Muscle of arm (tissue), 12 donors: ENCODE results near the gene IL1RL1. TPM values are rescaled to one million over a fixed set of nuclear protein-coding genes. Genes with fewer than 3 reads are reported as not detected.
"Not testable (repeated sequence)": the region's sequence is repeated elsewhere in the genome, so short reads cannot be mapped to it uniquely, and the experiment has no call there.

Source experiments
- DNase-seq: peaks from one replicate; pipeline ENCODE4 v3.0.0-alpha.2; 2013
- polyA plus RNA-seq, 12 donors: library from polyadenylated mRNA; unstranded; fragments of 120-200 nt; gene quantifications; one replicate each; pipeline ENCODE4 v1.2.1, GENCODE V29; 2013; ENCODE audit not compliant: insufficient read length in 12 of 12

IL1RL1 gene
- polyA plus RNA-seq, 12 donors = 0.11 to 1.9 (median 0.33) TPM; not detected in 2

DNA sequence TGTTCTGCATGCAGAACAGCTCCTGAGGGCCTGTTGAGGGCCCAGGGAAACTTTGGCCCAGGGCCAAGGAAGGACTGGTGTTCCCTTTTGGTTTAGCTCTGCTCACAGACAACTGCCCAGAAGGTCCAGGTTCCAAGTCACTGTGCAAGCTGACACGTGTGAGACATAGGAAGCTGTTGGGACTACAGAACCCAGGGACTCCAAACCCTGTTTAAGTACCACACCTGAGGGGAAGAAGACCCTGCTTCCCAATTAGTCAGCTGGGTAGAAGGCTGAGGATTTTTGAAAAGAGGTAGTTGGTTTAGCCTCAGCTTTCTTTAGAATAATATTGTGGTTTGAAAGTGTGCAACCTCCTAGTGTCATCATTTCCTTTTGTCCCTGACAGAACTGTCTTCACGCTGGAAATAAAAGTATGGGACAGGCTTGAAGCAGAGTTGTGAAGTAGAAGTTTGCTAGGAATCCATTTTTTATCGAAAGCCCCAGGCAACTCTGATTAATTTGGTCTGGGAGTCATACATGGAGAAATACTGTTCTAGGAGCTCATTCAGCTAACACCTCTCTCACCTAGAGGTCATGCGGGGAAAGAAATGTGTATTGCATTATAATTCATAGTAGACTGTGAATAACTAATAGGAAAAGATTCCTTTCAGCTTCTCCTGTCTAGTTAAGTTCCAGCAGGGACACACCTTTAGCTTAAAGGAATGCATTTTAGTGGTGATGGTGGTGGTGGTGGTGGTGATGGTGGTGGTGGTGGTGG, 19.9 kb upstream of the IL1RL1 start:
- DNase-seq = no peak

- DNase-seq = no peak
Measured at GRCh38 chr2:102294802-102295489, 16.4 kb upstream of the IL1RL1 start.

- DNase-seq = no peak
Measured at GRCh38 chr2:102295566-102295965, 15.8 kb upstream of the IL1RL1 start.

GRCh38 chr2:102296449-102296848, 14.9 kb upstream of the IL1RL1 start:
- DNase-seq = no peak

DNA sequence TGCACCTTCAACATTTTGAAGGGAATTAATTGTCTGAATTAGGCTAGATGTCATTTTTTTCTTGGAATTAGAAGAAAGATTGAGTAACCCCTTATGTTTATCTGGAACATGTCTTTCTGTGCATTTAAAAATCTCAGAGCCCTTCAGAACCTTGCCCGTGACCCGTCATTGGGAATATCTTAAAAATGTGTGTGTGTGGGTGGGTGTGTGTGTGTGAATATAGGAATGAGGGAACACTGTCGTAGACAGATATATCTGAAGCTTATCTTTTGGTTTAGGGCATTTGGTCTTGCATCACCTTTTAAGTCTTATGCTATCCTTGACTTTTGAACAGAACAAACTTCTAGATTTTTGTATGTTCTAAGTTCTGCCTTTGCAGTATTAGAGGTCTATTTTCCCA, 13.5 kb upstream of the IL1RL1 start:
- no peak for DNase-seq

DNA sequence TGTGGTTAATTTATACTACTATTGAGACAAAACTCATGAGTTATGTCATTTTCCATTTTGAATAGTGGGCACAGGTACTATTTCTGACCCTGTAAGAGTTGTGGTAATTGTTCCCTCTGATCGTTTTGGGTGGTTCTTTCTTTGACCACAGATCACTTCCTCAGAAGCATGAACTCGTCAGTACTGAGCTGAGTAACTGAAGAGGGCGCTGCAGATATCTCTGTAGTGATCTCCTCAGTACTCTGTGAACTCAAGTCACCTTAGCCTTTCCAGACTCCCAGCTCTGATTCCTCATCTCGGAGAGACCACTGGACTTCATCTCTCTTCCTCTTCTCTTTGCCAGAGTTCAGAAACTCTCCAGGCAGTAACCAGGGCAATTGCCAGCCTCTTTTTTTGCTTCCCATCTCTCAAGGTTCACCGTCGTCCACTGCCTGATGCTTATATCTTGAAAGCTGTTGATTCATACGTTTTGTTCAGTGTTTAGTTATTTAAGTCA, 9.4 kb upstream of the IL1RL1 start:
- no peak for DNase-seq

GRCh38 chr2:102302458-102302857, 8.9 kb upstream of the IL1RL1 start:
- DNase-seq = no peak

GRCh38 chr2:102303589-102303988, 7.8 kb upstream of the IL1RL1 start:
- DNase-seq = no peak

DNA sequence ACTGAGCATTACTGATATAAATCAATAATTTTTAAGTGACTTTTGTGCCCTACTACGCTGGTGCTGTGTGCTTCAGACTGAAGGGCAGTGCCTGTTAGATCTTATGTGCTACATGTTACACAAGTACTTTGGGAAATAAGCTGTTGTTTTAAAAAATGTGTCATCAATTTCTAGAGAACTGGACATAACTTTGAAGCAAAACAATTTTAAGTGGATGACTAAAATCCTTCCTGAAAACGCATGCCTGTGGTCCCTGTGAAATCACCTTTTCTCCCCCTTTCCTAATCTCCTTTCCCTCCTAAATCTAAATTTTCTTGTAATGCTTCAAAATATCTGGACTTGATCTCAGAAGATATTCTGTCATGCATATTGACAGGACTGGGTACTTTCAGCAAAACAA, 7.1 kb upstream of the IL1RL1 start:
- no peak for DNase-seq

GRCh38 chr2:102304711-102305611, 6.4 kb upstream of the IL1RL1 start:
- DNase-seq = no peak

DNA sequence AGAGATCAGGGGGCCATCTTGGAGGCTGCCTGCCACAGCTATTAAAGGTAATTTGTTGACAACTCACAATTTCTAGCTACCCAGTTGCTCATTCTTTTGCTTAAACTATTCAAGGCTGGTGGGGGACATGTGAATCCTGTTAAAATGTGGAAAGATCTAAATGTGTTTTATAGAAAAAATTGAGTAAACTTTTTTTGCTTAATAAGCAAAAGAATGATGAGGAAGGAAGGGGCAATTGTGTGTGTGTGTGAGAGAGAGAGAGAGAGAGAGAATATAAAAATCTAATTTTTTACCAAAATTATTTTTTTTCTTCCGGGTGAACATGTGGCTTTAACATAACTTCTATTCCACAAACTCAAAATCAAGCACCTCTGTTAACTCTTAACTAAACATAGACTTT, 5.2 kb upstream of the IL1RL1 start:
- no peak for DNase-seq

GRCh38 chr2:102313025-102313424, 1.7 kb downstream of the IL1RL1 start:
- no peak for DNase-seq

DNA sequence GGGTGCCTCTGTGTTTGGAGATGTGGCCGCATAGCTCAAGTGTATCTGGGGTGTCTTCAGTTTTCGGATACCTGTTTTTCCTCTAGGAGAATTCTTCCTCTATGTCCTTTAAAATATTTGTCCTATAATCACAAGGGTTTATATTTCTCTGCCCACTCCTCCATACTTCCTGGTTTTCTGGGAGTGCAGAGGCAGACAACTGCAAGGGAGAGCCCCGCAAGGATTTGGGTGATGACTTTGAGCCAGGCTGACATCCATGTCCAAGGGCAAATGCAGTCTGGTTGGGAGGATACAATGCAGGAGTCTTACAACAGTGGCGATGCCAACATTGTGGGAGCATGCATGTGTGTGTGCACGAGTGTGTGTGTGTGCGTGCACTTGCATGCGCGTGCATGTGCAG, 2.1 kb downstream of the IL1RL1 start:
- no peak for DNase-seq

GRCh38 chr2:102313950-102314349, 2.6 kb downstream of the IL1RL1 start:
- no peak for DNase-seq

DNA sequence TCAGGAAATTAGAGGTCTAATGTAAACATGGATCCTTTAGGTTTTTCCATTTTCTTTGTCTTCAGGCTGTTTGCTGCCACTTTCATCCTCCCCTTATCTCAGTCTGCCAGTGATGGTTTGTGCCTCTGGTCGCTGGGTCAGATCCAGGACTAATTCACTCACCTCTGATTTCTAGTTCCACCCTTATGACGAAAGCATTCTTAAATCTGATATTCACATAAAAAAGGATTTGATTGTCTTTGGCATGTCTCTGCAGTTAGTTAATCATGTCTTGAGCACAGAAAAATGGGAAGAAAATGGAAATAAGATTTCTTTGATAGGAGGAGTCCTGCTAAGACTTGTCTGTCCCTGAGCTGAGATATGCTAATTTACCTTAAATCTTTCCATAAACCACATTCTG, 4.6 kb downstream of the IL1RL1 start:
- no peak for DNase-seq

DNA sequence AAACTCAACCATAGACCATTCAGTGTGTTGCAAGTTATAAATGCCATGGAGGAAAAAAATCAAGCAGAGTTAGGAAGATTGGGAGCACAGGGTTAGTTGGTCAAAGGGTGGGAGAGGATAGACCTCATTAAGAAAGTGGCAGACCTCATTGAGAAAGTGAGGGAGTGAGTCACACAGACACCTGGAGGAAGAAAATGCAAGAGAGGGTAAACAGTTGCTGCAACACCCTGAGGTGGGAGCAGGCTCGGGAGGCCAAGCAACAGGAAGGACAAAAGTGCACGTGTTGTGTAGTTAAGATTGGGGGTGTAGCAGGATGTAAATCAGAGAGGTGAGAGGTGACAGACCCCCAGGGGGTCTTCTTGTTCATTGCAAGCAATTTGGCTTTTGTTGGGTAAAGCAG, 6.4 kb downstream of the IL1RL1 start:
- DNase-seq = no peak

- no peak for DNase-seq
Measured at GRCh38 chr2:102318437-102318836, 7.1 kb downstream of the IL1RL1 start.

DNA sequence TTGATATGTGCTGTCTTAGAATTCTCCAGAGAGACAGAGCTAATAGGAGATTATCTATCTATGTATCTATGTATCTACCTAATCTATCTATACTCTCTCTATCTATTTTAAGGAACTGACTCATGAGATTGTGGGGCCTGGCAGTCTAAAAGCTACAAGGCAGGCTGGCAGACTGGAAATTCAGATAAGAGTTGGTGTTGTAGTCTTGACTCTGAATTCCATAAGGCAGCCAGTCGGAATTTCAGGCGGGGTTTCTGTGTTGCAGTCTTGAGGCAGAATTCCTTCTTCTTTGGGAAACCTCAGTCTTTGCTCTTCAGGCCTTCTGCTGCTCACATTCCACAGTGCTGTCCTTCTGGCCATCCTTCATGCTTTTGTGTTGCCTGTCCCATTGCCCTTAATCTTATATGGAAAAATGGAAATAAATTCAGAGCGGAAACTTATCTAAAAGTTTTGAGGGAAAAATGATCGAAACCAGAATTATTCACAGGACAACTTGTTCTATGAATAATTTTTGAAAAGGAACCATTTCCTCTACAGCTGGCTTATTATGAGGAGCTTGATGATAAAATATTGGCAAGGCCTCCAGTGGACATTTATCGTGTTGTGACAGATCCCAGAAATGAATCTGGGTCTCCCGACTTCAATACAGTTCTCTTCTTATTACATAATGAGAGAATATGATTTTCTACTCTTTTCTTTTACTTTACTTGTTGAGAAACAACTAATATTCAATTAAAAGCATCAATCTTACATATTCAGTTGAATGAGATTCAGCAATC, 10.8 kb downstream of the IL1RL1 start:
- no peak for DNase-seq

- DNase-seq = not testable (repeated sequence)
Measured at GRCh38 chr2:102324914-102325313, 13.6 kb downstream of the IL1RL1 start.

DNA sequence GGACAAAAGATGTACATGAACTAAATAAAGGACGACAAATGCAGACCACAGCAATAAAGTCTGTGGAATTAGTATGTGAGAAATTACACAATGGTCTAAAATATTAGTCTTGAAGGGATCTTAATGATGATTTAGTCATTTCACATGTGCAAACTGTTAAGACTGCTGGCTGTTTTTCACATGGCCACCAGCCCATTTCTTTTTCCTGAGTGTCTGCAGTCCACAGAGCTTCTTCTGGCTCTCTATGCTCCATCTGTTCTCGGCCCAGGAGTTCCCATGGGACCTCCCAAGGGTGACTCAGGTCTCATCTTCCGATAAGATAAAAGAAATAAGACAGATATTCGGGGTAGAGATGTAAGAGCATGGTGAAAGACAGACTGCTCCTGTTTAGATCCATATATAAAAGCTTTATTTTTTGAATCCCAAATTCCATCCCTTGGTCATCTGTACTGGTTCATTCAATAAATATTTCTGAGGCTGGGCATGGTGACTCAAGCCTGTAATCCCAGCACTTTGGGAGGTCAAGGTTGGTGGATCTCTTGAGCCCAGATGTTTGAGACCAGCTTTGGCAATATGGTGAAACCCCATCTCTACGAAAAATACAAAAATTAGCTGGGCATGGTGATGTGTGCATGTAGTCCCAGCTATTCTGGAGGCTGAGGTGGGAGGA, 20.1 kb downstream of the IL1RL1 start:
- no peak for DNase-seq

DNA sequence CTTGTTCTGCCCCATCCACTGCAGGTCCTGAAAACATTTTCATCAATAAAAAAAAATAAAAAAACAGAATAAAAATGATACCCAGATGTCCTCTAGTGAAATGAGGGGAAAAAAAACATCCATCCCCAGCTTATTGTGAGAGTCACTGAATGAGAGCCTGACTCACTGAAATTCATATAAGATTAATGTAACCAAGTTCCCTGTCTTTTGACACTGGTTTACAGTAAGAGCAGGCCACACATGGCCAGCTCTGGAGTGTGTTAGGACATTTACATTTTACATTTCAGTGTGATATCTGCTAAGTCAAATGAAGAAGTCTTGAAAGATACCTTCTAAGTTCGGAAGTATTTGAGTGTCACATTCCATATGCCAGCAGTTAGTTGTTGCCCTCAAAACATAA, 23.1 kb downstream of the IL1RL1 start:
- no peak for DNase-seq
